Retinal pigment epithelial cell (primary cell): Measurements from ENCODE around the gene PLCG2.

Experiments used
- DNase-seq: peaks from one replicate; pipeline ENCODE4 v3.0.0-alpha.2; 2010; ENCODE audit warnings: low read depth
- H3K4me3 ChIP-seq: 2 replicates; pipeline ENCODE4 v1.5.1; 2011; ENCODE audit warnings: mild to moderate bottlenecking, low read length, control low read depth, moderate library complexity
- TF ChIP-seq, protein P1 (sequence below): conservative IDR thresholded peaks from 2 replicates; pipeline ENCODE4 v1.5.1; 2011; ENCODE audit warnings: low read depth, low read length, control low read depth, inconsistent platforms

PLCG2 gene

DNA sequence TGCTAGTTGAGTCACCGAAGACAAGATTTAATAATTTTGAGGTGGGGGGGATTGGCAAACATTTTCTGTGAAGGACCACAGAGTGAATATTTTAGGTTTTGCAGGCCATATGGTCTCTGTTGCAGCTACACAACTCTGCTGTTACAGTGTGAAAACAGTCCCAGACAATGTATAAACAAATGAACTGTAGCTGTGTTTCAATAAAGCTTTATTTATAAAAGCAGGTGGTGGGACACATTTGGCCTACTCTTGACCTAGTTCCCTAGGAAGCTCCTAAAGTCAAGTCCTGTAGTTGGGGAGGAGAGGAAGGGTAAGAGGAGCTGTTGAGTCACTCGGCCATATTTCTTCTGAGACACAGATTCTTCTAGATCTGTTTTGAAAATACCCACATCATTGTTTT lies 139.8 kb downstream of the PLCG2 start:
- H3K4me3 ChIP-seq, result no peak overlapping the region
- TF ChIP-seq, protein P1, sequence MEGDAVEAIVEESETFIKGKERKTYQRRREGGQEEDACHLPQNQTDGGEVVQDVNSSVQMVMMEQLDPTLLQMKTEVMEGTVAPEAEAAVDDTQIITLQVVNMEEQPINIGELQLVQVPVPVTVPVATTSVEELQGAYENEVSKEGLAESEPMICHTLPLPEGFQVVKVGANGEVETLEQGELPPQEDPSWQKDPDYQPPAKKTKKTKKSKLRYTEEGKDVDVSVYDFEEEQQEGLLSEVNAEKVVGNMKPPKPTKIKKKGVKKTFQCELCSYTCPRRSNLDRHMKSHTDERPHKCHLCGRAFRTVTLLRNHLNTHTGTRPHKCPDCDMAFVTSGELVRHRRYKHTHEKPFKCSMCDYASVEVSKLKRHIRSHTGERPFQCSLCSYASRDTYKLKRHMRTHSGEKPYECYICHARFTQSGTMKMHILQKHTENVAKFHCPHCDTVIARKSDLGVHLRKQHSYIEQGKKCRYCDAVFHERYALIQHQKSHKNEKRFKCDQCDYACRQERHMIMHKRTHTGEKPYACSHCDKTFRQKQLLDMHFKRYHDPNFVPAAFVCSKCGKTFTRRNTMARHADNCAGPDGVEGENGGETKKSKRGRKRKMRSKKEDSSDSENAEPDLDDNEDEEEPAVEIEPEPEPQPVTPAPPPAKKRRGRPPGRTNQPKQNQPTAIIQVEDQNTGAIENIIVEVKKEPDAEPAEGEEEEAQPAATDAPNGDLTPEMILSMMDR, result no peak
- no peak for DNase-seq

- TF ChIP-seq, protein P1, result no peak
- no peak for DNase-seq
- H3K4me3 ChIP-seq, result no peak overlapping the region
Measured at GRCh38 chr16:81920498-81920897, 141.4 kb downstream of the PLCG2 start.

DNA sequence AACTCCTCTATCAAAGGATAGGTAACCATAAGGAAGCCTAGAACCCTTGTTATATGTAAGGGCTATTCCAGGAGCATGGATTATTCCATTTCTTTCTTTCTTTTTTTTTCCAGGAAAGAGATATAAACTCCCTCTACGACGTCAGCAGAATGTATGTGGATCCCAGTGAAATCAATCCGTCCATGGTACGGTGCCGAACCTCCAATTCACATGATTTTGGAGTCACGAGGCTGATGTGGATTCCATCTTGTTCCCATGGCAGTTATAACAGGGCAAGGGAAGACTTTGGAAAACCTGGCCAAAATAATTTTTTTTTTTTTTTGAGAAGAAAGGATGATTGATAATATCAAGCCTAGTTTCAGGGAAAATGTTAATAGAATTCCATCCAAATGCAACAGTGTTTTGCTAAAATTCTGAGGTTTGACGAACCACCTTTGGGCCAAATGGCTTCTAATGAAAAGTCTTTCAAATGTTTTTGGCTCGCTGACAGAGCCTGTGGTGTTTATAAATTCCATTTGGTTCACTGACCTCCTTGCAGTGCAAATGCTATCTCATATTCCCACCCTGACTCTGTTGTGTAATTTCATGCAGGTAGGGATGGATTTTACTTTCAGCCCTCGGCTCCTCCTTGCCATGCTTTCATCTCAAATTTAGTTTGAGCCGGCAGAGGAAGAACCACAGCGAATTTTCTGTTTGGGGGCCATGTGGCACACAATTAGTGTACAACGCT lies 142.2 kb downstream of the PLCG2 start:
- no peak overlapping the region for H3K4me3 ChIP-seq
- TF ChIP-seq, protein P1, result no peak
- DNase-seq, result no peak

DNA sequence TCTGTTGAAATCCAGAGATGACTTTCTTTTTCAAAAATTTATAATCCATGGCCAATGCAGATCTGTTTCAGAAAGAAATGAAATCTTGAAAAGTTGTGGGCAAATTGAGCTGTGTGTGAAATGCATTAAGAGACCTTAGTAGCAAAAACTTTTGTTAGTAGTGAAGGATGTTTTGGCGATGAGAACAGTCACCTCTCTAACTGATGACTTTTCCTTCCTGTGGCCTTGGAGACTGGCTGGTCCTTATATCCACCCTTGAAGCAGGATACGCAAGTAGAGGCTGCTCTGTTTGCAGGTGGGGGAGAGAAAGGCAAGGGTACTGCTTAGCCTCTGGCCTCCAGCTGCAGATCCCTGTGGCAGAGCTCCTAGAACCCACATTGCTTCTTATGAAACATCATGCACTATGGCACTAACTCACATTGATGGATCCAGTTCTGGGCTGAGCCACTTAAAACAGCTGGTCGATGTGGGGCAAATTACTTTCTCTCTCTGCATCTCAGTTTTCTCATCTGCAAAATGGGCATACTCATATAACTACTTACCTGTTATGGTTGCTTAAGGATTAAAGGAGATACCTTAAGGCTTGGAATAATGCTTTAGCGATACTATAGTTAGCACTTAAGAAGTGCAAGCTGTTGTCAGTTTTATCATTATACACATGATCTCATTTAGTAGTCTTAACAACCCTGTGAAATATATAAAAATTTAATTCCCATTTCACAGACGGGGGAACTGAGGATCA lies 142.9 kb downstream of the PLCG2 start:
- no peak for DNase-seq

DNA sequence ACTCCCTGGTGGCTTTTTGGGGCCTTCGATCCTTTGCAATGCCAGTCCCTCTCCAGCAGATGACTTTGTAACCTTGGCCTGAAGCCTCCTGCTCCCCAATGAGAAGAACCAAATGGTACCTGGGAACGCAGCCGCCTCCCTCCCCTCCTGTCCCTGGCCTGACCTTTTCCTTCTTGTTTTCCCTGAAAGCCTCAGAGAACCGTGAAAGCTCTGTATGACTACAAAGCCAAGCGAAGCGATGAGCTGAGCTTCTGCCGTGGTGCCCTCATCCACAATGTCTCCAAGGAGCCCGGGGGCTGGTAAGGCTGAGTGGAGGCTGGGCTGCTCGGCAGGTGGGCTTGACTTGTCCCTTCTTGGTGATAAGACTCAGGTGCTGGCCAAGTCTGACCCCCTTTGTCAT lies 144.2 kb downstream of the PLCG2 start:
- no peak overlapping the region for H3K4me3 ChIP-seq
- no peak for DNase-seq
- TF ChIP-seq, protein P1, result no peak

More for the DNA sequence above, 142.9 kb downstream of the PLCG2 start:
- no peak overlapping the region for H3K4me3 ChIP-seq
- TF ChIP-seq, protein P1, result no peak

- TF ChIP-seq, protein P1, result no peak
- DNase-seq, result no peak
- no peak overlapping the region for H3K4me3 ChIP-seq
Measured at GRCh38 chr16:81925016-81925415, 145.9 kb downstream of the PLCG2 start.

GRCh38 chr16:81926036-81926435 lies 146.9 kb downstream of the PLCG2 start:
- TF ChIP-seq, protein P1, result no peak
- H3K4me3 ChIP-seq, result no peak overlapping the region
- DNase-seq, result no peak
